Lower leg skin (tissue), 3 donors: ENCODE measurements around the gene ADARB2.

Experiments used
- CTCF ChIP-seq, 3 donors: fragments of 450-650 bp; IDR thresholded peaks; one replicate each; pipeline ENCODE4 v1.5.1; 2016; ENCODE audit warnings: antibody characterized with exemption in 3 of 3, mild to moderate bottlenecking in 3 of 3, moderate library complexity in 2 of 3
- POLR2A ChIP-seq, 2 donors: fragments of 450-650 bp; IDR thresholded peaks; one replicate each; pipeline ENCODE4 v1.6.1; 2016 to 2017; ENCODE audit warnings: antibody characterized with exemption in 2 of 2, mild to moderate bottlenecking in 1 of 2, moderate library complexity in 1 of 2

- TF ChIP-seq POLR2A (IDR thresholded peaks at IDR 0.05) (no peak), CTCF (IDR thresholded peaks at IDR 0.05) (no peak)
Measured at GRCh38 chr10:1556496-1556895, 180.8 kb downstream of the ADARB2 start.
